GM12873 (cell line): ENCODE measurements around the gene SLC32A1.

Experiments
- TF ChIP-seq, protein P1 (sequence below): IDR thresholded peaks from 2 replicates; pipeline ENCODE4 v1.5.1; 2012; ENCODE audit warnings: low read depth, mild to moderate bottlenecking, moderate library complexity, low read length, control low read depth; ENCODE audit not compliant: insufficient read depth; ENCODE audit errors: missing control alignments

SLC32A1 gene

GRCh38 chr20:38757145-38757775 lies 33.0 kb downstream of the SLC32A1 start:
- TF ChIP-seq, protein P1, sequence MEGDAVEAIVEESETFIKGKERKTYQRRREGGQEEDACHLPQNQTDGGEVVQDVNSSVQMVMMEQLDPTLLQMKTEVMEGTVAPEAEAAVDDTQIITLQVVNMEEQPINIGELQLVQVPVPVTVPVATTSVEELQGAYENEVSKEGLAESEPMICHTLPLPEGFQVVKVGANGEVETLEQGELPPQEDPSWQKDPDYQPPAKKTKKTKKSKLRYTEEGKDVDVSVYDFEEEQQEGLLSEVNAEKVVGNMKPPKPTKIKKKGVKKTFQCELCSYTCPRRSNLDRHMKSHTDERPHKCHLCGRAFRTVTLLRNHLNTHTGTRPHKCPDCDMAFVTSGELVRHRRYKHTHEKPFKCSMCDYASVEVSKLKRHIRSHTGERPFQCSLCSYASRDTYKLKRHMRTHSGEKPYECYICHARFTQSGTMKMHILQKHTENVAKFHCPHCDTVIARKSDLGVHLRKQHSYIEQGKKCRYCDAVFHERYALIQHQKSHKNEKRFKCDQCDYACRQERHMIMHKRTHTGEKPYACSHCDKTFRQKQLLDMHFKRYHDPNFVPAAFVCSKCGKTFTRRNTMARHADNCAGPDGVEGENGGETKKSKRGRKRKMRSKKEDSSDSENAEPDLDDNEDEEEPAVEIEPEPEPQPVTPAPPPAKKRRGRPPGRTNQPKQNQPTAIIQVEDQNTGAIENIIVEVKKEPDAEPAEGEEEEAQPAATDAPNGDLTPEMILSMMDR: no peak

DNA sequence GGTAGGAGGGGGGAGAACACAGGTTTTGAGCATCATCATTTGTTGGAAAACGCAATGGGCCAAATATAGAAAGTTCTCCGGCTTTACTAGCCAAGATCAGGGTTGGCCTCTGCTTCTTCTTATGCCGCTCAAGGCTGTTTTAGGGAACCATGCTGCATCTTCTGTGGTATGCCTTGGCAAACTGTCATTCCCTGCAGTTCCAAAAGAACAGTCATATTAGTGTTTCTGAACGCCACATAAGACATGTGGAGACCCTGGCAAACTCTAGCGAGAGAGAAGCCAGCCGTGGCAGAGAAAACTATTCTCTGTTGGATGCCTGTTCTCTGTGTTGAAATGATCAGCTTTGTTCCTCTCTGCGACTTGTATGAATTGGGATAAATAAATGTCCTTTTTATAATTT lies 34.8 kb downstream of the SLC32A1 start:
- TF ChIP-seq, protein P1: no peak

GRCh38 chr20:38760978-38761377 lies 36.7 kb downstream of the SLC32A1 start:
- TF ChIP-seq, protein P1: no peak

GRCh38 chr20:38762174-38762573 lies 37.9 kb downstream of the SLC32A1 start:
- TF ChIP-seq, protein P1: no peak

GRCh38 chr20:38763616-38764015 lies 39.3 kb downstream of the SLC32A1 start:
- TF ChIP-seq, protein P1: no peak

- TF ChIP-seq, protein P1: no peak
Measured at GRCh38 chr20:38764567-38765318, 40.5 kb downstream of the SLC32A1 start.

DNA sequence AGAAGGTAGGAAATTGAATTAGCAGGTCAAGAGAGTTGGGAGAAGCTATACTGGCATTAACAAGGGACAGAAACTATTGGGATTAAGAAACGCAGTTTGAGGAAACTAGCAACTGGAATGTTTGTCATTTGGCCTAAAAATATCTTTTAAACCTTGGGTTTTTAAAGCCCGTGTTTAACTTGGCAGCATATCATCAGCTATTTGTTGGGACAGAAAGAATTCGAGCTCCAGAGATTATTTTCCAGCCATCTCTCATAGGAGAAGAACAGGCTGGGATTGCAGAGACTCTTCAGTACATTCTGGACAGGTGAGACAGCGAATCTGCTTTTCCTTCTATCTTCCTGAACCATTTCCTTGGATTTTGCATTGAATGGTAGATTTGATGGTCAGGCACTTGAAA lies 41.8 kb downstream of the SLC32A1 start:
- TF ChIP-seq, protein P1: no peak
